ENCODE measurements around the gene PHLDB1.

The PHLDB1 gene

DNA sequence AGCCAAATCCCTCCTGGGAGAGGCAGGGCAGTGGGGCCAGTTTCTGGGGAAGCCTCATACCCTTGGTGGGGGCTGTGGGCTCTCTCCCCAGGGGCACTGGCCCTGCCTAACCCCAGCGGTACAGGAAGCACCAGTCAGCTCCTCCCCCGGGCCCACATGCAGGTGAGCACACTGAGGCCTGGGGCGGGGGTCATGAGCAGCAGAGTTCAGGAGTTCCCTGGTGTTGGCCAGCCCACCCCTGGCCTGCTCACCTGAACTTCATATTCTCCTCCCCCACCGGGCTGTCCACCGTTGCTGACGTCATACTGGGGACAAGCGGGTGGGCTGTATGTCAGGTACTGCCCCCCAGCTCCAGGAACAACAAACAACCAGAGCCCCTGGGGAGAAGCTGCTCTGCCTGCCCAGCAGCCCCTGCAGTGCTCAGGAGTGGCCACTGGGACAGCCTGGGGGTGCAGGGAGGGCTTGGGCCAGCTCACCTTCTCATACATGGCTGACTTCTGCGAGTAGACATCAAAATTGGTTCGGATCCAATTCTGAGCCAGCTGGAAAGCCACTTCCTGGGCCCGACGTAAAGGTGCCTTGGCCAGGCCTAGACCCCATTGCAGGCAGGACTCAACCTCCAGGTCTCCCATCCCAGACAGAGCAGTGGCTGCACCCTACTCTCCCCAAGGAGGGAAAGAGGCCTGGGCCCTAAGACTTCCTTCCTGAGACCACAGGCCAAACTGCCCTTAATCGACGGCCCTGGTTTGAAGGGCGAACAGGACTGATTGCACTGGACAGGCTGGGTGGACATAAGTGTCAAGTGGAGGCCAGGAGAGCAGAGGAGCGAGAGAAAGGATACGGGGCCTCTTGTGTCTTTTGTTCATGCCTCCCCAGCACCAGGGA lies 51.3 kb downstream of the PHLDB1 start:
- no peak for DNase-seq (ENCODE audit: low read depth in 1 of 2, low spot score in 1 of 2)
- H3K4me3 ChIP-seq (replicated peaks; ENCODE audit: insufficient read depth, low read length): no peak overlapping the region

DNA sequence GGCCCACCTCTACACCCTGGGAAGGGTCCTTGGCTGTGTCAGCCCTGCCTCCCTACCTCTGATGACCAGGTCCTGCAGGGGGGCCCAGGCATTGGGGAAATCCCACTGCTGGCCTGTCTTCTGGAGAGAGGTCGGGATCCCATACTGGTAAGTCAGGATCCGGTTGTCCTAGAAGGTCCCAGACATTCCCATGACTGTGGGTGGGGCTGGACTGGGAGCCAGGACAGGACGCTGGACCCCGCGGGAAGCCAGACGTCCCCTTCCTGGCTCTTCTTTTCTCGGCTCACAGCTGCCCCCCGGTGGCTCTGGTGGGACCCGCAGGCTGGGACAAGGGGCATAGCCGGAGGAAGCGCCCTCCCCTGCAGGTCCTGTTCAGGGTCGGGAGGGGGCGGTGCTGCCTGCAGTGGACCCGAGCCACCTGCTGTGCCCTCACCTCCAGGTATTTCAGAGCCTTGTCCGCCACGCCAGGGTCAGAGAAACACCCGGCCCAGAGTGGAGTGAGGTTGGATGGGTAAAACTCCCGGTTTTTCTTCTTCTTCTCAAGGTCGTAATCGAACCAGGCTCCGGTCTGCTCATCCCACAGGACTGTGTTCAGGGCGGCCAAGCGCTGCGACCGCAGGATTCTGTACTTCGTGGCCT lies 52.0 kb downstream of the PHLDB1 start:
- peak; percentile 64 to 84 for DNase-seq (ENCODE audit: low read depth in 1 of 2, low spot score in 1 of 2)
- peaks cover 2% of the 10 kb centered on the region for H3K27me3 ChIP-seq (ENCODE audit: insufficient read depth, poor library complexity, severe bottlenecking)
- no peak for TF ChIP-seq POLR2AphosphoS5 (IDR thresholded peaks at IDR 0.05; ENCODE audit: low read depth)
- TF ChIP-seq CTCF (IDR thresholded peaks at IDR 0.05; ENCODE audit: insufficient read depth, low read length): peak; percentile 67
- H3K27ac ChIP-seq (replicated peaks): no peak overlapping the region
- no peak overlapping the region for H3K4me3 ChIP-seq (replicated peaks; ENCODE audit: insufficient read depth, low read length)

More for the DNA sequence above, 51.3 kb downstream of the PHLDB1 start:
- Histone ChIP-seq H3K27me3 (ENCODE audit: insufficient read depth, poor library complexity, severe bottlenecking) (peaks cover 2% of the 10 kb centered on the region), H3K27ac (replicated peaks) (no peak overlapping the region)
- TF ChIP-seq, protein P1, sequence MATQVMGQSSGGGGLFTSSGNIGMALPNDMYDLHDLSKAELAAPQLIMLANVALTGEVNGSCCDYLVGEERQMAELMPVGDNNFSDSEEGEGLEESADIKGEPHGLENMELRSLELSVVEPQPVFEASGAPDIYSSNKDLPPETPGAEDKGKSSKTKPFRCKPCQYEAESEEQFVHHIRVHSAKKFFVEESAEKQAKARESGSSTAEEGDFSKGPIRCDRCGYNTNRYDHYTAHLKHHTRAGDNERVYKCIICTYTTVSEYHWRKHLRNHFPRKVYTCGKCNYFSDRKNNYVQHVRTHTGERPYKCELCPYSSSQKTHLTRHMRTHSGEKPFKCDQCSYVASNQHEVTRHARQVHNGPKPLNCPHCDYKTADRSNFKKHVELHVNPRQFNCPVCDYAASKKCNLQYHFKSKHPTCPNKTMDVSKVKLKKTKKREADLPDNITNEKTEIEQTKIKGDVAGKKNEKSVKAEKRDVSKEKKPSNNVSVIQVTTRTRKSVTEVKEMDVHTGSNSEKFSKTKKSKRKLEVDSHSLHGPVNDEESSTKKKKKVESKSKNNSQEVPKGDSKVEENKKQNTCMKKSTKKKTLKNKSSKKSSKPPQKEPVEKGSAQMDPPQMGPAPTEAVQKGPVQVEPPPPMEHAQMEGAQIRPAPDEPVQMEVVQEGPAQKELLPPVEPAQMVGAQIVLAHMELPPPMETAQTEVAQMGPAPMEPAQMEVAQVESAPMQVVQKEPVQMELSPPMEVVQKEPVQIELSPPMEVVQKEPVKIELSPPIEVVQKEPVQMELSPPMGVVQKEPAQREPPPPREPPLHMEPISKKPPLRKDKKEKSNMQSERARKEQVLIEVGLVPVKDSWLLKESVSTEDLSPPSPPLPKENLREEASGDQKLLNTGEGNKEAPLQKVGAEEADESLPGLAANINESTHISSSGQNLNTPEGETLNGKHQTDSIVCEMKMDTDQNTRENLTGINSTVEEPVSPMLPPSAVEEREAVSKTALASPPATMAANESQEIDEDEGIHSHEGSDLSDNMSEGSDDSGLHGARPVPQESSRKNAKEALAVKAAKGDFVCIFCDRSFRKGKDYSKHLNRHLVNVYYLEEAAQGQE (IDR thresholded peaks at IDR 0.05; ENCODE audit: insufficient replicate concordance, low read depth): no peak
- TF ChIP-seq GABPA (IDR thresholded peaks at IDR 0.05; ENCODE audit: low read depth) (no peak), SPI1 (IDR thresholded peaks at IDR 0.05; ENCODE audit: borderline replicate concordance, low read depth) (no peak), CTCF (IDR thresholded peaks at IDR 0.05; ENCODE audit: insufficient read depth, low read length) (no peak), POLR2AphosphoS5 (IDR thresholded peaks at IDR 0.05; ENCODE audit: low read depth) (no peak)

DNA sequence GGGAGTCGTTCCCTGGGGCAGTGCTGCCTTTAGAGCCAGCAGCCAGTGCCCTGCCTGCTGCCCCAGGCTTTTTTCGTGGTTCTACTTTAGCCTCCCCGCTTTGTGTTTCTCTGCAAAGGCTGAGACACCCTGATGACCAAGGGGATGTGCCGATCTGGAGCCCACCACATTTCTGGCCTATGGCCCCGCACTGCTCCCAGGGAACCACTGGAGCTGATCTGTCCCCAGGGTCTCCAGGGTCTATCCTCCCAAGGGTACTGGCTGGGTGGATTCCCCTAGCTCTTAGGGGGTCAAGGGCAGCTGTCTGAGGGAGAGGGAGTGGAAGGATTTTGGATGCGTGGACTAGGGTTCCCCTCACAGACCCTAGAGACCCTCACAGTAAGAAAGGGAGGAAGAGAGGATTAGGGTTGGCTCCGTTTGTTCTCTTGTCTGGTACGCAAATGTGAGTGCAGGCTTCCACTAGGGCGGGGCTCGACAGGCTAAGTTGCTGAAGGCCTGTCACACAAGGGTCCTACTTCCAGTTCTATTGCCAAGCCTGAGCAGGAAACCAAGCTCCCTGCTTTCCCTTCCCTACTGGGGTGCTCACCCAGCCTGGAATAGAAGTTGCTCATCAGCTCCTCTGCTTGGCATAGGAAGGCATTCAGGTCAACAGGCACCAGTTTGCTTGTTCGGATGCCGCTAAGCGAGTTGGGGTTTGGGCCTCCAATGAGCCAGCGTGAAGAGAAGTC lies 52.7 kb downstream of the PHLDB1 start:
- Histone ChIP-seq H3K27ac (replicated peaks) (no peak overlapping the region), H3K27me3 (ENCODE audit: insufficient read depth, poor library complexity, severe bottlenecking) (peaks cover 2% of the 10 kb centered on the region), H3K4me3 (replicated peaks; ENCODE audit: insufficient read depth, low read length) (no peak overlapping the region)
- no peak for DNase-seq (ENCODE audit: low read depth in 1 of 2, low spot score in 1 of 2)
- TF ChIP-seq GABPA (IDR thresholded peaks at IDR 0.05; ENCODE audit: low read depth) (no peak), SPI1 (IDR thresholded peaks at IDR 0.05; ENCODE audit: borderline replicate concordance, low read depth) (no peak), CTCF (IDR thresholded peaks at IDR 0.05; ENCODE audit: insufficient read depth, low read length) (no peak), POLR2AphosphoS5 (IDR thresholded peaks at IDR 0.05; ENCODE audit: low read depth) (no peak)
- TF ChIP-seq, protein P1 (IDR thresholded peaks at IDR 0.05; ENCODE audit: insufficient replicate concordance, low read depth): no peak

Measured in HL-60 (cell line).